ENCODE results near the gene SLC6A18.
"Not testable (repeated sequence)": the region's sequence is repeated elsewhere in the genome, so short reads cannot be mapped to it uniquely, and the experiment has no call there.

DNA sequence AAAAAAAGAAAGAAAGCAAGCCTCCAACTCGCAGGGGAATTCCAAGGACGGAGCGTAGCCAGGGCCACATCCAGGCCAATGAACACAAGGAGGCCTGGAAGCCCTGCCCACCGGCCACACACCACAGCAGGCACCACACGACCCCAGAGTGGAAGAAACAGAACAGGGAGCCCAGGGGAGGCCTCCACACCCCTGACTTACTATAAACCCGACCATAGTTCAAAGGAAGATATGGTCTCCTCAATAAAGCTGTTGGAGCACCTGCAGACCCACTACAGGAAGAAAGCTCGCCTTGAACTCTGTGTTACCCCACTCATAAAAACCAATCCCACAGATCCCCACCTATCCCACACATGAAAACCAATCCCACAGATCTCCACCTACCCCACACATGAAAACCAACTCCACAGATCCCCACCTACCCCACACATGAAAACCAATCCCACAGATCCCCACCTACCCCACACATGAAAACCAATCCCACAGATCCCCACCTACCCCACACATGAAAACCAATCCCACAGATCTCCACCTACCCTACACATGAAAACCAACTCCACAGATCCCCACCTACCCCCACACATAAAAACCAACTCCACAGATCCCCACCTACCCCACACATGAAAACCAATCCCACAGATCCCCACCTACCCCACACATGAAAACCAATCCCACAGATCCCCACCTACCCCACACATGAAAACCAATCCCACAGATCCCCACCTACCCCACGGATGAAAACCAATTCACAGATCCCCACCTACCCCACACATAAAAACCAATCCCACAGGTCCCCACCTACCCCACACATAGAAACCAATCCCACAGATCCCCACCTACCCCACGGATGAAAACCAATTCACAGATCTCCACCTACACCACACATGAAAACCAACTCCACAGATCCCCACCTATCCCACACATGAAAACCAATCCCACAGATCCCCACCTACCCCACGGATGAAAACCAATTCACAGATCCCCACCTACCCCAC is 50.5 kb downstream of the SLC6A18 start:
- not testable (repeated sequence) for TF ChIP-seq POLR2AphosphoS5 (IDR thresholded peaks at IDR 0.05)
- TF ChIP-seq, protein P1, sequence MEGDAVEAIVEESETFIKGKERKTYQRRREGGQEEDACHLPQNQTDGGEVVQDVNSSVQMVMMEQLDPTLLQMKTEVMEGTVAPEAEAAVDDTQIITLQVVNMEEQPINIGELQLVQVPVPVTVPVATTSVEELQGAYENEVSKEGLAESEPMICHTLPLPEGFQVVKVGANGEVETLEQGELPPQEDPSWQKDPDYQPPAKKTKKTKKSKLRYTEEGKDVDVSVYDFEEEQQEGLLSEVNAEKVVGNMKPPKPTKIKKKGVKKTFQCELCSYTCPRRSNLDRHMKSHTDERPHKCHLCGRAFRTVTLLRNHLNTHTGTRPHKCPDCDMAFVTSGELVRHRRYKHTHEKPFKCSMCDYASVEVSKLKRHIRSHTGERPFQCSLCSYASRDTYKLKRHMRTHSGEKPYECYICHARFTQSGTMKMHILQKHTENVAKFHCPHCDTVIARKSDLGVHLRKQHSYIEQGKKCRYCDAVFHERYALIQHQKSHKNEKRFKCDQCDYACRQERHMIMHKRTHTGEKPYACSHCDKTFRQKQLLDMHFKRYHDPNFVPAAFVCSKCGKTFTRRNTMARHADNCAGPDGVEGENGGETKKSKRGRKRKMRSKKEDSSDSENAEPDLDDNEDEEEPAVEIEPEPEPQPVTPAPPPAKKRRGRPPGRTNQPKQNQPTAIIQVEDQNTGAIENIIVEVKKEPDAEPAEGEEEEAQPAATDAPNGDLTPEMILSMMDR (IDR thresholded peaks at IDR 0.05), result not testable (repeated sequence)

Measured in prostate gland (tissue), 2 donors.